Suprapubic skin (tissue), 4 donors: ENCODE results near the gene PRDM13.
A peak's percentile ranks its signal among the peaks of the same experiment; 100 is the strongest.

ENCODE experiments used
- EP300 ChIP-seq: sonication (generic); formaldehyde crosslinking; IDR thresholded peaks from one replicate; pipeline ENCODE4 v1.6.1; 2017; ENCODE audit warnings: antibody characterized with exemption
- POLR2A ChIP-seq, 2 donors: fragments of 450-650 bp; IDR thresholded peaks; one replicate each; pipeline ENCODE4 v1.6.1; 2017; ENCODE audit warnings: antibody characterized with exemption in 2 of 2, mild to moderate bottlenecking in 2 of 2, moderate library complexity in 2 of 2
- POLR2AphosphoS5 ChIP-seq, 3 donors: sonication (generic); formaldehyde crosslinking; IDR thresholded peaks; one replicate each; pipeline ENCODE4 v1.6.1; 2017; ENCODE audit warnings: antibody characterized with exemption in 3 of 3
- TF ChIP-seq, protein P1 (sequence below), 2 donors: fragments of 200-600 bp in 1 of 2; fragments of 450-650 bp in 1 of 2; sonication (generic) in 1 of 2; IDR thresholded peaks; one replicate each; pipeline ENCODE4 v1.5.1; 2016 to 2019; ENCODE audit warnings: antibody characterized with exemption in 2 of 2, mild to moderate bottlenecking in 1 of 2, moderate library complexity in 1 of 2

DNA sequence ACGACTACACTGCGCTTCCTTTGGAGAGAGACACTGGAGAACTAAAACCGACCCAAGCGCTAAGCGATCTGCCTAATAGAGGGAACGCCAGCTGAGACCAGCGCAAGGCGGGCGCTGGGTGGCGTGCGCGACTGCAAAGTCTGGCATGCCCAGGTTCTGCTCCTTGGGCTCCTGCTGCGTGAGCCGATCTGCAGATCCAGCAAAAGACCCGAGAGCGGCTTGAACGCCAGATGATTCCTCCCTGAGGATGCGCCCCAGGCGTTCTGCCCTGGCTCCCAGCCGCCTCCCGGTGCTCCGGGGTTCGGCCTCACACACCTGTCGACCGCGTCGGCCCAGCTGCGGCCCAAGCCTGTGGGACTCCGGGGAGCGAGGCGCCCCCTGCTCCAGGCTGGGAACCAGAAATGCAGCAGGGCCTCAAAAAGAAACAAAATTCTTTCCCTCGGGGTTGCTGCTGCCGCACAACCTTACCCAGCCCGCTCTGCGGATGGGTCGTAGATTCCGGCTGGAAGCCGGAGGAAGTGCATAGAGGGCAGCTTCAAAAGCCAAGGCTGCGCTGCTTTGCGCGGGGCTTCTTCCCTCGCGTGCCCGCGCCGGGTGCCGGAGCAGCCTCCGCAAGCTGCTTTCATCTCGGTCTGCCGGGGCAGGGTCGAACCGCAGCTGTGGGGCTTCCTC, 17.9 kb upstream of the PRDM13 start:
- TF ChIP-seq, protein P1, sequence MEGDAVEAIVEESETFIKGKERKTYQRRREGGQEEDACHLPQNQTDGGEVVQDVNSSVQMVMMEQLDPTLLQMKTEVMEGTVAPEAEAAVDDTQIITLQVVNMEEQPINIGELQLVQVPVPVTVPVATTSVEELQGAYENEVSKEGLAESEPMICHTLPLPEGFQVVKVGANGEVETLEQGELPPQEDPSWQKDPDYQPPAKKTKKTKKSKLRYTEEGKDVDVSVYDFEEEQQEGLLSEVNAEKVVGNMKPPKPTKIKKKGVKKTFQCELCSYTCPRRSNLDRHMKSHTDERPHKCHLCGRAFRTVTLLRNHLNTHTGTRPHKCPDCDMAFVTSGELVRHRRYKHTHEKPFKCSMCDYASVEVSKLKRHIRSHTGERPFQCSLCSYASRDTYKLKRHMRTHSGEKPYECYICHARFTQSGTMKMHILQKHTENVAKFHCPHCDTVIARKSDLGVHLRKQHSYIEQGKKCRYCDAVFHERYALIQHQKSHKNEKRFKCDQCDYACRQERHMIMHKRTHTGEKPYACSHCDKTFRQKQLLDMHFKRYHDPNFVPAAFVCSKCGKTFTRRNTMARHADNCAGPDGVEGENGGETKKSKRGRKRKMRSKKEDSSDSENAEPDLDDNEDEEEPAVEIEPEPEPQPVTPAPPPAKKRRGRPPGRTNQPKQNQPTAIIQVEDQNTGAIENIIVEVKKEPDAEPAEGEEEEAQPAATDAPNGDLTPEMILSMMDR (IDR thresholded peaks at IDR 0.05), result peak in 1 of 2 donors; percentile 48
- TF ChIP-seq EP300 (no peak), POLR2A (IDR thresholded peaks at IDR 0.05) (no peak), POLR2AphosphoS5 (IDR thresholded peaks at IDR 0.05) (no peak)
